ENCODE measurements around the gene ATXN1. TPM values are rescaled to one million over a fixed set of nuclear protein-coding genes. Genes with fewer than 3 reads are reported as not detected.

Gene ATXN1
- total RNA-seq, 1 donor from 2014 or later: 3.9 TPM

- peaks cover 2% of the 10 kb centered on the region for H3K9me3 Mint-ChIP-seq
- TF ChIP-seq CTCF (conservative IDR thresholded peaks at IDR 0.05): no peak
- H3K36me3 Mint-ChIP-seq (ENCODE audit: low read depth): no peaks in the 10 kb centered on the region
- no peak overlapping the region for H3K27ac Mint-ChIP-seq (ENCODE audit: unreplicated experiment)
- H3K27me3 Mint-ChIP-seq (ENCODE audit: low read depth): no peaks in the 10 kb centered on the region
- no peak overlapping the region for H3K4me3 Mint-ChIP-seq
- H3K4me1 Mint-ChIP-seq: no peaks in the 10 kb centered on the region
- DNase-seq (ENCODE audit: low read depth, low spot score): no peak
These were observed 432.0 kb downstream of the ATXN1 start for GRCh38 chr6:16329233-16329632.

- Mint-ChIP-seq H3K4me1 (peaks cover 3% of the 10 kb centered on the region), H3K4me3 (no peak overlapping the region), H3K27ac (ENCODE audit: unreplicated experiment) (no peak overlapping the region), H3K9me3 (peaks cover 2% of the 10 kb centered on the region), H3K27me3 (ENCODE audit: low read depth) (no peaks in the 10 kb centered on the region), H3K36me3 (ENCODE audit: low read depth) (no peaks in the 10 kb centered on the region)
- no peak for TF ChIP-seq CTCF (conservative IDR thresholded peaks at IDR 0.05)
- no peak for DNase-seq (ENCODE audit: low read depth, low spot score)
These were observed 433.4 kb downstream of the ATXN1 start for GRCh38 chr6:16327777-16328325.

- TF ChIP-seq CTCF (conservative IDR thresholded peaks at IDR 0.05): no peak
- peaks cover 10% of the 10 kb centered on the region for H3K4me1 Mint-ChIP-seq
- no peaks in the 10 kb centered on the region for H3K36me3 Mint-ChIP-seq (ENCODE audit: low read depth)
- no peak overlapping the region for H3K4me3 Mint-ChIP-seq
- no peak overlapping the region for H3K27ac Mint-ChIP-seq (ENCODE audit: unreplicated experiment)
- H3K9me3 Mint-ChIP-seq: peaks cover 2% of the 10 kb centered on the region
- no peak for DNase-seq (ENCODE audit: low read depth, low spot score)
- H3K27me3 Mint-ChIP-seq (ENCODE audit: low read depth): no peaks in the 10 kb centered on the region
These were observed 434.1 kb downstream of the ATXN1 start for GRCh38 chr6:16326971-16327776.

GRCh38 chr6:16326531-16326930 is 434.7 kb downstream of the ATXN1 start:
- no peak for DNase-seq (ENCODE audit: low read depth, low spot score)
- Mint-ChIP-seq H3K27me3 (ENCODE audit: low read depth) (no peaks in the 10 kb centered on the region), H3K4me1 (peaks cover 10% of the 10 kb centered on the region), H3K36me3 (ENCODE audit: low read depth) (no peaks in the 10 kb centered on the region), H3K27ac (ENCODE audit: unreplicated experiment) (peak overlapping the region; percentile 27), H3K4me3 (no peak overlapping the region), H3K9me3 (peaks cover 2% of the 10 kb centered on the region)
- no peak for TF ChIP-seq CTCF (conservative IDR thresholded peaks at IDR 0.05)

- no peak for DNase-seq (ENCODE audit: low read depth, low spot score)
- no peak for TF ChIP-seq CTCF (conservative IDR thresholded peaks at IDR 0.05)
- no peaks in the 10 kb centered on the region for H3K27me3 Mint-ChIP-seq (ENCODE audit: low read depth)
- H3K36me3 Mint-ChIP-seq (ENCODE audit: low read depth): no peaks in the 10 kb centered on the region
- H3K9me3 Mint-ChIP-seq: peaks cover 2% of the 10 kb centered on the region
- H3K27ac Mint-ChIP-seq (ENCODE audit: unreplicated experiment): no peak overlapping the region
- no peak overlapping the region for H3K4me3 Mint-ChIP-seq
- peaks cover 21% of the 10 kb centered on the region for H3K4me1 Mint-ChIP-seq
These were observed 436.5 kb downstream of the ATXN1 start for GRCh38 chr6:16324606-16325225.
